Heart left ventricle (tissue), 16 donors: ENCODE data around the gene CHST11. TPM values are rescaled to one million over a fixed set of nuclear protein-coding genes. Genes with fewer than 3 reads are reported as not detected.
"Not testable (repeated sequence)": the region's sequence is repeated elsewhere in the genome, so short reads cannot be mapped to it uniquely, and the experiment has no call there.

Experiments used
- ATAC-seq, 4 donors: fragments of 200-7000 bp; cut with Tn5 transposase; one replicate each; pipeline ENCODE4 v1.9.1; 2020 to 2022; ENCODE audit warnings: moderate library complexity in 4 of 4, mild to moderate bottlenecking in 3 of 4, moderate number of reproducible peaks in 1 of 4
- DNase-seq, 5 donors: peaks; one replicate each; pipeline ENCODE4 v3.0.0-alpha.2; 2020
- H3K27ac ChIP-seq, 12 donors: fragments of 200-600 bp; sonication (generic) in 4 of 12; one replicate each; pipeline versions ENCODE4 v1.5.0 to v1.8.0; 2016 to 2022; ENCODE audit warnings: mild to moderate bottlenecking in 2 of 12
- H3K27me3 ChIP-seq, 9 donors: fragments of 200-600 bp; sonication (generic) in 2 of 9; one replicate each; pipeline versions ENCODE4 v1.5.1 to v1.8.0; 2016 to 2022; ENCODE audit warnings: mild to moderate bottlenecking in 3 of 9
- H3K36me3 ChIP-seq, 9 donors: fragments of 200-600 bp; sonication (generic) in 2 of 9; one replicate each; pipeline versions ENCODE4 v1.5.0 to v1.8.0; 2018 to 2022; ENCODE audit warnings: mild to moderate bottlenecking in 2 of 9
- H3K4me1 ChIP-seq, 12 donors: fragments of 200-600 bp; sonication (generic) in 4 of 12; one replicate each; pipeline versions ENCODE4 v1.5.0 to v1.8.0; 2016 to 2022; ENCODE audit warnings: mild to moderate bottlenecking in 3 of 12
- H3K4me3 ChIP-seq, 12 donors: fragments of 200-600 bp; sonication (generic) in 4 of 12; one replicate each; pipeline versions ENCODE4 v1.5.0 to v1.8.0; 2017 to 2022; ENCODE audit warnings: mild to moderate bottlenecking in 9 of 12, moderate library complexity in 4 of 12
- H3K9me3 ChIP-seq, 12 donors: fragments of 200-600 bp; sonication (generic) in 4 of 12; one replicate each; pipeline versions ENCODE4 v1.5.0 to v1.8.0; 2016 to 2022; ENCODE audit warnings: mild to moderate bottlenecking in 1 of 12
- CTCF ChIP-seq, 12 donors: fragments of 200-600 bp; sonication (generic) in 4 of 12; IDR thresholded peaks; one replicate each; pipeline versions ENCODE4 v1.5.0 to v1.8.0; 2018 to 2022; ENCODE audit warnings: antibody characterized with exemption in 12 of 12, mild to moderate bottlenecking in 5 of 12
- POLR2A ChIP-seq, 2 donors: fragments of 450-650 bp; IDR thresholded peaks; one replicate each; pipeline ENCODE4 v1.6.1; 2017; ENCODE audit warnings: antibody characterized with exemption in 2 of 2, mild to moderate bottlenecking in 2 of 2, moderate library complexity in 2 of 2
- WGBS, 4 donors: extraction: QIAGEN DNeasy Blood & Tissue Kit in 2 of 4; methylation state at CpG; one replicate each; pipeline versions ENCODE4 v1.1.5 to v1.1.7; 2013 to 2018; 5-methylcytosine and 5-hydroxymethylcytosine counted together
- intact Hi-C, 10 donors: fragments of 100-400 bp; cut with DNase I; formaldehyde crosslinking; loops; one replicate each; pipeline versions ENCODE4 v1.11.1 to v1.14.2; 2022
- polyA plus RNA-seq, 2 donors: library from polyadenylated mRNA; stranded (reverse); fragments of 200-250 nt; gene quantifications; one replicate each; pipeline ENCODE4 v1.2.3, GENCODE V29; 2013
- total RNA-seq, 9 donors: library from RNA; depleted of rRNA in 2 of 9; stranded (reverse); fragments of >200 nt in 2 of 9; fragmentation: NEBNext Ultra II Directional in 3 of 9; extraction: Animal tissue kit (Norgen Biotek cat#: 25700) in 3 of 9; gene quantifications; one replicate each; pipeline versions ENCODE4 v1.1.0 to v1.2.4, GENCODE V29; 2016 to 2023
- donor health status: ischemic (EF 13 %, LVEDD 7.1; RV severe dilation, severe dysfunction).
- donor health status: healthy with polysubstance abuse.
- donor health status: DM: no; HTN: yes; CAD: no.
- donor health status: DM: no; HTN: no; CAD: no.
- donor health status: ischemic (EF 25% LVEDD 6.9; RV normal size, moderate dysfunction).
- donor health status: ischemic (EF 25% LVEDD 5.7; RV mildly dilated, moderate dysfunction).
- donor health status: healthy.
- donor health status: DM: yes; HTN: yes; CAD: no.
- donor health status: ischemic (EF 35%, LVEDD 5.7; RV mildly dilated, moderate dysfunction).
- donor health status: nonischemic (EF 11% LVEDD 7.7; RV severe dilation, severe dysfunction).
- donor health status: DM: yes; HTN: yes; CAD: no.
- donor health status: PGD.
- donor health status: ischemic (EF 29% LVEDD 5.4; RV normal size, mild dysfunction).
- donor health status: nonischemic (EF 23%, LVEDD 6.1; RV moderate dilation, normal function).

CHST11 gene
- total and polyA plus RNA-seq, 11 donors, result 1.1 to 16.9 (median 3.4) TPM

- intact Hi-C loops, result no loop called here
- 68 to 71% (median 70%) methylated on average over 7 of the region's 7 CpGs for WGBS, 4 donors
- Histone ChIP-seq H3K27me3 (no peaks in the 10 kb centered on the region), H3K27ac (no peak overlapping the region), H3K4me3 (no peak overlapping the region), H3K36me3 (peaks cover 0 to 4% (median 0%) of the 10 kb centered on the region in 9 donors), H3K4me1 (peaks cover 0 to 53% (median 24%) of the 10 kb centered on the region in 12 donors), H3K9me3 (no peaks in the 10 kb centered on the region)
- no peak for ATAC-seq
- DNase-seq, result no peak
- TF ChIP-seq POLR2A (IDR thresholded peaks at IDR 0.05), result no peak
- TF ChIP-seq CTCF (IDR thresholded peaks at IDR 0.05), result no peak
Observed at GRCh38 chr12:104524034-104524832, 67.5 kb downstream of the CHST11 start.

GRCh38 chr12:104526320-104526719 lies 69.6 kb downstream of the CHST11 start:
- Histone ChIP-seq H3K36me3 (peaks cover 0 to 4% (median 0%) of the 10 kb centered on the region in 9 donors), H3K4me3 (no peak overlapping the region), H3K27ac (no peak overlapping the region), H3K9me3 (no peaks in the 10 kb centered on the region), H3K27me3 (no peaks in the 10 kb centered on the region), H3K4me1 (peaks cover 0 to 32% (median 12%) of the 10 kb centered on the region in 12 donors)
- 78 to 82% (median 79%) methylated on average over 4 of the region's 4 CpGs for WGBS, 4 donors
- intact Hi-C loops, result no loop called here
- TF ChIP-seq POLR2A (IDR thresholded peaks at IDR 0.05), result no peak
- no peak for DNase-seq
- ATAC-seq, result no peak

- Histone ChIP-seq H3K27me3 (no peaks in the 10 kb centered on the region), H3K4me1 (peaks cover 0 to 28% (median 12%) of the 10 kb centered on the region in 12 donors), H3K27ac (no peak overlapping the region), H3K4me3 (no peak overlapping the region), H3K9me3 (no peaks in the 10 kb centered on the region), H3K36me3 (peaks cover 0 to 4% (median 0%) of the 10 kb centered on the region in 9 donors)
- DNase-seq (no peak), ATAC-seq (no peak)
- TF ChIP-seq CTCF (IDR thresholded peaks at IDR 0.05) (no peak), POLR2A (IDR thresholded peaks at IDR 0.05) (no peak)
- intact Hi-C loops, result no loop called here
- WGBS, 4 donors, result 77 to 84% (median 84%) methylated on average over 6 of the region's 6 CpGs
Observed at GRCh38 chr12:104526751-104527150, 70.0 kb downstream of the CHST11 start.

GRCh38 chr12:104527653-104528052 lies 70.9 kb downstream of the CHST11 start:
- H3K9me3 ChIP-seq, H3K27me3 ChIP-seq, H3K27ac ChIP-seq, H3K36me3 ChIP-seq, ATAC-seq, DNase-seq, intact Hi-C loops, H3K4me3 ChIP-seq: not testable (repeated sequence)
- peaks cover 0 to 20% (median 12%) of the 10 kb centered on the region in 12 donors for H3K4me1 ChIP-seq
- 82 to 96% (median 90%) methylated on average over 5 of the region's 5 CpGs for WGBS, 4 donors

- WGBS, 4 donors, result 59 to 97% (median 94%) methylated on average over 3 of the region's 3 CpGs
- ATAC-seq, result no peak
- H3K27ac ChIP-seq, result no peak overlapping the region
Observed at GRCh38 chr12:104529130-104529874, 72.6 kb downstream of the CHST11 start.

More at GRCh38 chr12:104529130-104529874, 72.6 kb downstream of the CHST11 start:
- no peaks in the 10 kb centered on the region for H3K27me3 ChIP-seq
- intact Hi-C loops, result no loop called here
- H3K4me3 ChIP-seq, result no peak overlapping the region
- H3K9me3 ChIP-seq, result no peaks in the 10 kb centered on the region
- peaks cover 0 to 19% (median 0%) of the 10 kb centered on the region in 12 donors for H3K4me1 ChIP-seq
- DNase-seq, result no peak
- peaks cover 0 to 4% (median 0%) of the 10 kb centered on the region in 9 donors for H3K36me3 ChIP-seq
- TF ChIP-seq POLR2A (IDR thresholded peaks at IDR 0.05) (no peak), CTCF (IDR thresholded peaks at IDR 0.05) (no peak)
